HepG2 (cell line): ENCODE results near the gene FSIP1. TPM values are rescaled to one million over a fixed set of nuclear protein-coding genes. Genes with fewer than 3 reads are reported as not detected.

Experiments
- ATAC-seq: fragments of 200-7000 bp; cut with Tn5 transposase; 3 replicates; pipeline ENCODE4 v1.9.1; 2020; ENCODE audit warnings: mild to moderate bottlenecking, moderate library complexity
- BruUV-seq: library from RNA; stranded (reverse); fragments of 400-500 nt; replicated peaks from 2 replicates; lab custom pipeline; 2021; lab: Mats Ljungman, UMichigan
- CTCF ChIA-PET: fragments of 300-600 bp; formaldehyde crosslinking; extraction: SDS; loops from one replicate; lab custom pipeline; 2021; ENCODE audit warnings: low total read pairs, inconsistent platforms, low intra/inter-chr PET ratio; lab: Yijun Ruan, JAX
- POLR2A ChIA-PET: fragments of 350-600 bp; sonication (Branson Sonifier 250); formaldehyde crosslinking; loops from one replicate; lab custom pipeline; 2020; ENCODE audit warnings: antibody characterized with exemption, inconsistent platforms; lab: Yijun Ruan, JAX
- DNase-seq: peaks from one replicate; pipeline ENCODE4 v3.0.0-alpha.2; 2015; ENCODE audit warnings: low spot score
- FAIRE-seq: peaks from 3 replicates; lab custom pipeline; 2011; peaks lifted over from hg19 to GRCh38; lab: Jason Lieb, UNC
- H2AFZ ChIP-seq: one replicate; pipeline ENCODE4 v1.6.1; 2011; ENCODE audit warnings: low read length, inconsistent platforms
- H3K27ac ChIP-seq: fragments of 300-600 bp; 3 replicates; pipeline ENCODE4 v1.8.0; 2011; ENCODE audit warnings: mixed run types, mild to moderate bottlenecking, mixed read lengths, low read length, inconsistent platforms; ENCODE audit not compliant: insufficient read depth; ENCODE audit errors: extremely low read length
- H3K27me3 ChIP-seq, 2 experiments: fragments of 200-600 bp in 1 of 2; 2 replicates in 1 of 2; 3 replicates in 1 of 2; pipeline versions ENCODE4 v1.6.0 to v1.8.0; 2011; ENCODE audit warnings: low read length in 2 of 2, mild to moderate bottlenecking in 2 of 2, moderate library complexity in 2 of 2, inconsistent platforms in 1 of 2; ENCODE audit not compliant: insufficient read depth in 2 of 2, control insufficient read depth in 1 of 2
- H3K36me3 ChIP-seq, 2 experiments: fragments of 200-600 bp in 1 of 2; replicated peaks in 1 of 2; 2 replicates in 1 of 2; 3 replicates in 1 of 2; pipeline versions ENCODE4 v1.5.1 to v1.8.0; 2011; ENCODE audit warnings: low read length in 2 of 2, inconsistent platforms in 1 of 2; ENCODE audit not compliant: insufficient read depth in 2 of 2, control insufficient read depth in 1 of 2
- H3K4me1 ChIP-seq: 2 replicates; pipeline ENCODE4 v1.5.1; 2012; ENCODE audit warnings: low read length, inconsistent platforms; ENCODE audit not compliant: insufficient read depth
- H3K4me2 ChIP-seq: 2 replicates; pipeline ENCODE4 v1.6.0; 2011; ENCODE audit warnings: low read depth, low read length, inconsistent platforms
- H3K4me3 ChIP-seq, 3 experiments: fragments of 200-600 bp in 1 of 3; sonication (generic), shearing (Covaris generic) in 1 of 3; replicated peaks in 1 of 3; 2 replicates each; pipeline ENCODE4 v1.5.1; 2011 to 2016; ENCODE audit warnings: low read length in 3 of 3, inconsistent platforms in 2 of 3, low read depth in 2 of 3, mild to moderate bottlenecking in 2 of 3, control low read depth in 1 of 3, mixed read lengths in 1 of 3; ENCODE audit not compliant: insufficient read depth in 1 of 3
- H3K79me2 ChIP-seq: one replicate; pipeline ENCODE4 v1.6.1; 2011; ENCODE audit warnings: low read length, inconsistent platforms; ENCODE audit not compliant: insufficient read depth
- H3K9ac ChIP-seq: 2 replicates; pipeline ENCODE4 v1.6.0; 2011; ENCODE audit warnings: mild to moderate bottlenecking, low read depth, low read length, inconsistent platforms; ENCODE audit not compliant: insufficient read depth
- H3K9me3 ChIP-seq: 2 replicates; pipeline ENCODE4 v1.5.1; 2012; ENCODE audit warnings: mild to moderate bottlenecking, low read length
- H4K20me1 ChIP-seq: 2 replicates; pipeline ENCODE4 v1.6.0; 2011; ENCODE audit warnings: inconsistent platforms, mild to moderate bottlenecking, low read length, moderate library complexity; ENCODE audit not compliant: insufficient read depth
- HDAC2 ChIP-seq: sonication (generic); formaldehyde crosslinking; IDR thresholded peaks from 2 replicates; pipeline ENCODE4 v1.4.0; 2020; ENCODE audit warnings: missing genetic modification reagents
- HINFP ChIP-seq: sonication (generic); formaldehyde crosslinking; IDR thresholded peaks from 2 replicates; pipeline ENCODE4 v1.4.0; 2020; ENCODE audit warnings: low read depth, mild to moderate bottlenecking, missing genetic modification reagents
- POLR2A ChIP-seq, 2 experiments: IDR thresholded peaks; 2 replicates each; pipeline ENCODE4 v1.6.1; 2011; ENCODE audit warnings: low read depth in 2 of 2, low read length in 2 of 2, mild to moderate bottlenecking in 1 of 2, moderate library complexity in 1 of 2; ENCODE audit not compliant: insufficient read depth in 1 of 2
- ZBED4 ChIP-seq: sonication (generic); formaldehyde crosslinking; IDR thresholded peaks from 2 replicates; pipeline ENCODE4 v1.4.0; 2020; ENCODE audit warnings: missing genetic modification reagents, borderline replicate concordance
- ZNF225 ChIP-seq: sonication (generic); formaldehyde crosslinking; IDR thresholded peaks from 2 replicates; pipeline ENCODE4 v1.4.0; 2020; ENCODE audit warnings: mild to moderate bottlenecking, missing genetic modification reagents
- ZNF549 ChIP-seq: sonication (generic); formaldehyde crosslinking; IDR thresholded peaks from 2 replicates; pipeline ENCODE4 v1.5.0; 2020; ENCODE audit warnings: missing genetic modification reagents
- WGBS: methylation state at CpG from one replicate; pipeline ENCODE4 v1.1.6; 2017; ENCODE audit warnings: low lambda C conversion rate; 5-methylcytosine and 5-hydroxymethylcytosine counted together
- in situ Hi-C: cut with HindIII; loops from 2 replicates; pipeline ENCODE4 v1.10.0; 2017; ENCODE audit warnings: low pct_unique_long_range_greater_than_20kb; ENCODE audit not compliant: extremely low pct_ligation_motif_present
- intact Hi-C: fragments of 100-400 bp; cut with micrococcal nuclease; formaldehyde crosslinking; loops from one replicate; pipeline ENCODE4 v1.10.0; 2022; ENCODE audit not compliant: unreplicated experiment
- polyA plus RNA-seq, 8 experiments: library from polyadenylated mRNA; depleted of rRNA in 3 of 8; stranded (reverse) in 7 of 8; unstranded in 1 of 8; fragments of >200 nt; fragmentation: Illumina TruSeq in 4 of 8; extraction: Trizol in 4 of 8; gene quantifications; 2 replicates each; pipeline versions ENCODE4 v1.2.1 to v1.2.3, GENCODE V29; 2011 to 2016; ENCODE audit warnings: low read depth in 4 of 8, missing spikeins in 1 of 8, mixed read lengths in 1 of 8; ENCODE audit not compliant: insufficient read depth in 1 of 8
- total RNA-seq, 5 experiments: library from RNA; depleted of rRNA; stranded (reverse); fragments of >200 nt; fragmentation: Illumina TruSeq; extraction: Trizol; gene quantifications; 2 replicates each; pipeline ENCODE4 v1.2.3, GENCODE V29; 2016; ENCODE audit warnings: low read depth in 1 of 5

FSIP1 gene
- total and polyA plus RNA-seq, 2 of the 13 experiments (the other 11 are each of a cell fraction or from before 2014, with no cell fraction given) = 0.18 TPM; not detected in 1

- no peak for TF ChIP-seq ZBED4
Observed at GRCh38 chr15:39591896-39592315, 190.7 kb downstream of the FSIP1 start (continued).

- H3K36me3 ChIP-seq = peaks cover 52 to 89% of the 10 kb centered on the region in 2 experiments
- ATAC-seq = no peak
- peaks cover 8% of the 10 kb centered on the region; the same call in 1 of the 2 replicates for H3K4me1 ChIP-seq
- H2AFZ ChIP-seq = no peak overlapping the region
- no peak for FAIRE-seq
- H3K27ac ChIP-seq = no peak overlapping the region
- no peak for TF ChIP-seq HINFP (CRISPR knock-in tag)
- no peak for TF ChIP-seq ZNF549
- peak in 1 of 2 experiments; percentile 16; a peak in 1 of 4 replicates for TF ChIP-seq POLR2A (IDR thresholded peaks at IDR 0.05; ENCODE audit: insufficient read depth in 1 of 2, low read depth in 2 of 2, low read length in 2 of 2)
- no peak for TF ChIP-seq HDAC2 (CRISPR knock-in tag)
- no peak for TF ChIP-seq ZNF225 (CRISPR knock-in tag)
- no peaks in the 10 kb centered on the region for H3K9me3 ChIP-seq
- H3K4me3 ChIP-seq = no peak overlapping the region
- no peaks in the 10 kb centered on the region for H3K27me3 ChIP-seq
- H3K79me2 ChIP-seq = no peaks in the 10 kb centered on the region
- no peaks in the 10 kb centered on the region; the same call in 1 of the 2 replicates for H4K20me1 ChIP-seq
- BruUV-seq = no TSS peak
- H3K4me2 ChIP-seq = no peak overlapping the region
- in situ Hi-C loops = no loop called here
- intact Hi-C loops = no loop called here
- no peak overlapping the region for H3K9ac ChIP-seq
- WGBS = 97% methylated on average over 11 of the region's 11 CpGs
- no peak for DNase-seq
- POLR2A ChIA-PET = no interaction called here
- CTCF ChIA-PET = no interaction called here
Observed at GRCh38 chr15:39591141-39591895, 191.3 kb downstream of the FSIP1 start.
